ENCODE measurements around the gene HNRNPC. TPM values are rescaled to one million over a fixed set of nuclear protein-coding genes. Genes with fewer than 3 reads are reported as not detected.

Gene HNRNPC
- total RNA-seq, 2 donors from 2014 or later = 751 to 1,003 TPM

- Mint-ChIP-seq H3K4me3 (no peak overlapping the region), H3K36me3 (ENCODE audit: low read depth) (peaks cover 88% of the 10 kb centered on the region), H3K9me3 (peaks cover 2% of the 10 kb centered on the region), H3K27ac (no peak overlapping the region), H3K4me1 (peaks cover 9% of the 10 kb centered on the region), H3K27me3 (ENCODE audit: insufficient read depth) (no peaks in the 10 kb centered on the region)
- Histone ChIP-seq H3K4me3 (ENCODE audit: low read length) (no peak overlapping the region), H3K9me3 (ENCODE audit: control insufficient read depth, low read length) (peaks cover 14% of the 10 kb centered on the region), H3K27me3 (ENCODE audit: control insufficient read depth, insufficient read depth, low read length, poor library complexity, severe bottlenecking) (no peaks in the 10 kb centered on the region), H3K4me1 (ENCODE audit: control insufficient read depth, insufficient read depth, low read length) (no peaks in the 10 kb centered on the region), H3K9ac (ENCODE audit: extremely low read depth, low read length, poor library complexity, severe bottlenecking) (no peak overlapping the region), H3K36me3 (ENCODE audit: control insufficient read depth, insufficient read depth, low read length) (peaks cover 98% of the 10 kb centered on the region), H3K27ac (ENCODE audit: low read depth, low read length) (no peak overlapping the region)
- 98 to 99% methylated on average over 5 to 8 of the region's 8 CpGs for WGBS, 2 experiments (ENCODE audit: insufficient coverage in 1 of 2, insufficient read length in 1 of 2)
- TF ChIP-seq CTCF (conservative IDR thresholded peaks at IDR 0.05) = no peak
- DNase-seq = no peak
Measured at GRCh38 chr14:21248739-21249411, 20.4 kb downstream of the HNRNPC start.

DNA sequence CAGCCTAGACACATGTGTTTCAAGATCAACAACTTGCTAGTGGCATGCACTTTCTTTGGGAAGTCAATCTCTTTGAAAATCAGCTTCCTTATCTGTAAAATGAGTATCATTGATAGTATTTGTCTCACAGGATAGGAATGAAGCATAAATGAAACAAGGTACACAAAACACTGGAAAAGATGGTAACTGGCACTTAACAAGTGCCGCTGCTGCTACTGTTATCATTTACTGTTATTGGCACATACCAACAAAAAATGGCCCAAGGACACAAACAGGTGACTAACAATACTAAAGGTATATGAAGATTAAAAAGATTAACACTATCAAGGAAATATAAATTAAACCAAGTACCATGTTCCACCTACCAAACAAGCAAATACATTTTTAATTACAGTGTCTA is 20.9 kb downstream of the HNRNPC start:
- no peaks in the 10 kb centered on the region for H3K27me3 ChIP-seq (ENCODE audit: control insufficient read depth, insufficient read depth, low read length, poor library complexity, severe bottlenecking)
- Mint-ChIP-seq H3K36me3 (ENCODE audit: low read depth) (peaks cover 87% of the 10 kb centered on the region), H3K27me3 (ENCODE audit: insufficient read depth) (no peaks in the 10 kb centered on the region), H3K4me1 (peaks cover 9% of the 10 kb centered on the region), H3K4me3 (no peak overlapping the region), H3K27ac (no peak overlapping the region), H3K9me3 (peaks cover 2% of the 10 kb centered on the region)
- H3K4me3 ChIP-seq (ENCODE audit: low read length) = no peak overlapping the region
- DNase-seq = no peak
- peaks cover 97% of the 10 kb centered on the region for H3K36me3 ChIP-seq (ENCODE audit: control insufficient read depth, insufficient read depth, low read length)
- no peaks in the 10 kb centered on the region for H3K4me1 ChIP-seq (ENCODE audit: control insufficient read depth, insufficient read depth, low read length)
- H3K9me3 ChIP-seq (ENCODE audit: control insufficient read depth, low read length) = peaks cover 14% of the 10 kb centered on the region
- H3K27ac ChIP-seq (ENCODE audit: low read depth, low read length) = no peak overlapping the region
- 100% methylated on average over 1 of the region's 1 CpG; no CpG with 5 or more reads in 1 of the 2 experiments for WGBS, 2 experiments (ENCODE audit: insufficient coverage in 1 of 2, insufficient read length in 1 of 2)
- TF ChIP-seq CTCF (conservative IDR thresholded peaks at IDR 0.05) = no peak
- no peak overlapping the region for H3K9ac ChIP-seq (ENCODE audit: extremely low read depth, low read length, poor library complexity, severe bottlenecking)

DNA sequence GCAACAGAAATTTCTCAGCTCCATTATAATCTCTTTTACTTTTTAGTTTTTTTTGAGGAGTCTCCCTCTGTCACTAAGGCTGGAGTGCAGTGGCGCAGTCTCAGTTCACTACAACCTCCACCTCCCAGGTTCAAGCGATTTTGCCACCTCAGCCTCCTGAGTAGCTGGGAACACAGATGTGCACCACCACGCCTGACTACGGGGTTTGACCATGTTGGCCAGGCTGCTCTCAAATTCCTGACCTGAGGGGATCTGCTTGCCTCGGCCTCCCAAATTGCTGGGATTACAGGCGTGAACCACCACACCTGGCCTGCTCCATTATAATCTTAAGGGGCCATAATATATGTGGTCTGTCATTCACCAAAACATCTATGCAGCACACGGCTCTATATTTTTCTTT is 23.4 kb downstream of the HNRNPC start:
- Histone ChIP-seq H3K36me3 (ENCODE audit: control insufficient read depth, insufficient read depth, low read length) (peaks cover 97% of the 10 kb centered on the region), H3K9ac (ENCODE audit: extremely low read depth, low read length, poor library complexity, severe bottlenecking) (no peak overlapping the region), H3K27me3 (ENCODE audit: control insufficient read depth, insufficient read depth, low read length, poor library complexity, severe bottlenecking) (no peaks in the 10 kb centered on the region), H3K4me3 (ENCODE audit: low read length) (no peak overlapping the region), H3K27ac (ENCODE audit: low read depth, low read length) (no peak overlapping the region), H3K4me1 (ENCODE audit: control insufficient read depth, insufficient read depth, low read length) (no peaks in the 10 kb centered on the region), H3K9me3 (ENCODE audit: control insufficient read depth, low read length) (peaks cover 5% of the 10 kb centered on the region)
- H3K9me3 Mint-ChIP-seq = no peaks in the 10 kb centered on the region
- H3K27me3 Mint-ChIP-seq (ENCODE audit: insufficient read depth) = no peaks in the 10 kb centered on the region
- no peak overlapping the region for H3K27ac Mint-ChIP-seq
- DNase-seq = no peak
- H3K4me1 Mint-ChIP-seq = peaks cover 20% of the 10 kb centered on the region
- H3K4me3 Mint-ChIP-seq = no peak overlapping the region
- WGBS, 2 experiments (ENCODE audit: insufficient coverage in 1 of 2, insufficient read length in 1 of 2) = 91 to 93% methylated on average over 7 of the region's 7 CpGs
- no peak for TF ChIP-seq CTCF (conservative IDR thresholded peaks at IDR 0.05)
- peaks cover 83% of the 10 kb centered on the region for H3K36me3 Mint-ChIP-seq (ENCODE audit: low read depth)
